Measurements from ENCODE around the gene GRK7.

Gene GRK7

DNA sequence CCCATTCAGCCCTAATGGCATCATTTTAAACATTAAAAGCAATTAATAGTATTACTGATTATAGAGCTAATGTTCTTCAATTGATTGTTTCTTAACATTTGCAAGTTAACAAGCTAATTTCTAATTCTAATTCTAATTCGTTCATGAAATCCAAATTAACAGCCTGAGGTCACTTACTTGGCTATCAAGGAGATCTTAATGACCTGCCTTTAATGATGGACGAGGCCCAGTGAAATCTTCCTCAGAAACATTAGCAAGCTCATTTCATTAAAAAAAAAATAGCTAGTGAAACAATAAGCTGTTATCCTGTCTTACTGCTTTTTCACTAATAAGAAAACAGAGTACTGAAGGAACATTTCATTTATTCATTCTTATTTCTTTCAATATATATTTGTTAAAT, 40.6 kb upstream of the GRK7 start:
- no peak overlapping the region for H3K4me3 ChIP-seq (ENCODE audit: low read length, poor library complexity, severe bottlenecking)
- no peaks in the 10 kb centered on the region for H3K27me3 ChIP-seq (ENCODE audit: insufficient read depth, low read length, poor library complexity, severe bottlenecking)
- H3F3A ChIP-seq (ENCODE audit: low read depth) = no peaks in the 10 kb centered on the region
- no peaks in the 10 kb centered on the region for H3K9me3 ChIP-seq (ENCODE audit: insufficient read depth, low read depth, low read length)
- H3K36me3 ChIP-seq (ENCODE audit: insufficient read depth, low read length) = no peaks in the 10 kb centered on the region
- no peaks in the 10 kb centered on the region for H3K79me2 ChIP-seq (ENCODE audit: insufficient read depth, low read length)
- H3K9me2 ChIP-seq (replicated peaks; ENCODE audit: low read depth, low read length) = no peaks in the 10 kb centered on the region
- TF ChIP-seq EZH2phosphoT487 (IDR thresholded peaks at IDR 0.05; ENCODE audit: borderline replicate concordance) = no peak
- TF ChIP-seq, protein P1, sequence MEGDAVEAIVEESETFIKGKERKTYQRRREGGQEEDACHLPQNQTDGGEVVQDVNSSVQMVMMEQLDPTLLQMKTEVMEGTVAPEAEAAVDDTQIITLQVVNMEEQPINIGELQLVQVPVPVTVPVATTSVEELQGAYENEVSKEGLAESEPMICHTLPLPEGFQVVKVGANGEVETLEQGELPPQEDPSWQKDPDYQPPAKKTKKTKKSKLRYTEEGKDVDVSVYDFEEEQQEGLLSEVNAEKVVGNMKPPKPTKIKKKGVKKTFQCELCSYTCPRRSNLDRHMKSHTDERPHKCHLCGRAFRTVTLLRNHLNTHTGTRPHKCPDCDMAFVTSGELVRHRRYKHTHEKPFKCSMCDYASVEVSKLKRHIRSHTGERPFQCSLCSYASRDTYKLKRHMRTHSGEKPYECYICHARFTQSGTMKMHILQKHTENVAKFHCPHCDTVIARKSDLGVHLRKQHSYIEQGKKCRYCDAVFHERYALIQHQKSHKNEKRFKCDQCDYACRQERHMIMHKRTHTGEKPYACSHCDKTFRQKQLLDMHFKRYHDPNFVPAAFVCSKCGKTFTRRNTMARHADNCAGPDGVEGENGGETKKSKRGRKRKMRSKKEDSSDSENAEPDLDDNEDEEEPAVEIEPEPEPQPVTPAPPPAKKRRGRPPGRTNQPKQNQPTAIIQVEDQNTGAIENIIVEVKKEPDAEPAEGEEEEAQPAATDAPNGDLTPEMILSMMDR (conservative IDR thresholded peaks at IDR 0.05; ENCODE audit: low read length) = no peak
- no peak overlapping the region for H3K4me2 ChIP-seq (ENCODE audit: low read depth, low read length, poor library complexity, severe bottlenecking)
- H3K9ac ChIP-seq (ENCODE audit: low read depth, low read length, poor library complexity, severe bottlenecking) = no peak overlapping the region
- H2AFZ ChIP-seq (ENCODE audit: low read length) = no peak overlapping the region
- H4K20me1 ChIP-seq (ENCODE audit: insufficient read depth, low read length, poor library complexity, severe bottlenecking) = no peaks in the 10 kb centered on the region
- H3K4me1 ChIP-seq (ENCODE audit: insufficient read depth, low read length, poor library complexity, severe bottlenecking) = no peaks in the 10 kb centered on the region

- H3K4me3 ChIP-seq (ENCODE audit: low read length, poor library complexity, severe bottlenecking) = no peak overlapping the region
- no peaks in the 10 kb centered on the region for H4K20me1 ChIP-seq (ENCODE audit: insufficient read depth, low read length, poor library complexity, severe bottlenecking)
- H3K27me3 ChIP-seq (ENCODE audit: insufficient read depth, low read length, poor library complexity, severe bottlenecking) = no peaks in the 10 kb centered on the region
- H3K36me3 ChIP-seq (ENCODE audit: insufficient read depth, low read length) = no peaks in the 10 kb centered on the region
- no peak overlapping the region for H3K9ac ChIP-seq (ENCODE audit: low read depth, low read length, poor library complexity, severe bottlenecking)
- H3K4me1 ChIP-seq (ENCODE audit: insufficient read depth, low read length, poor library complexity, severe bottlenecking) = no peaks in the 10 kb centered on the region
- no peak overlapping the region for H3K4me2 ChIP-seq (ENCODE audit: low read depth, low read length, poor library complexity, severe bottlenecking)
- no peaks in the 10 kb centered on the region for H3K79me2 ChIP-seq (ENCODE audit: insufficient read depth, low read length)
- no peaks in the 10 kb centered on the region for H3F3A ChIP-seq (ENCODE audit: low read depth)
- no peaks in the 10 kb centered on the region for H3K9me3 ChIP-seq (ENCODE audit: insufficient read depth, low read depth, low read length)
- H3K9me2 ChIP-seq (replicated peaks; ENCODE audit: low read depth, low read length) = no peaks in the 10 kb centered on the region
- TF ChIP-seq, protein P1 (conservative IDR thresholded peaks at IDR 0.05; ENCODE audit: low read length) = no peak
- TF ChIP-seq EZH2phosphoT487 (IDR thresholded peaks at IDR 0.05; ENCODE audit: borderline replicate concordance) = no peak
- no peak overlapping the region for H2AFZ ChIP-seq (ENCODE audit: low read length)
Observed at GRCh38 chr3:141723255-141723654, 40.0 kb upstream of the GRK7 start.

- H3K9ac ChIP-seq (ENCODE audit: low read depth, low read length, poor library complexity, severe bottlenecking) = no peak overlapping the region
- H3K27me3 ChIP-seq (ENCODE audit: insufficient read depth, low read length, poor library complexity, severe bottlenecking) = no peaks in the 10 kb centered on the region
- no peaks in the 10 kb centered on the region for H3K36me3 ChIP-seq (ENCODE audit: insufficient read depth, low read length)
- H3K4me3 ChIP-seq (ENCODE audit: low read length, poor library complexity, severe bottlenecking) = no peak overlapping the region
- no peaks in the 10 kb centered on the region for H3K9me2 ChIP-seq (replicated peaks; ENCODE audit: low read depth, low read length)
- H4K20me1 ChIP-seq (ENCODE audit: insufficient read depth, low read length, poor library complexity, severe bottlenecking) = no peaks in the 10 kb centered on the region
- H2AFZ ChIP-seq (ENCODE audit: low read length) = no peak overlapping the region
- TF ChIP-seq, protein P1 (conservative IDR thresholded peaks at IDR 0.05; ENCODE audit: low read length) = no peak
- TF ChIP-seq EZH2phosphoT487 (IDR thresholded peaks at IDR 0.05; ENCODE audit: borderline replicate concordance) = no peak
- no peak overlapping the region for H3K4me2 ChIP-seq (ENCODE audit: low read depth, low read length, poor library complexity, severe bottlenecking)
- no peaks in the 10 kb centered on the region for H3F3A ChIP-seq (ENCODE audit: low read depth)
- H3K4me1 ChIP-seq (ENCODE audit: insufficient read depth, low read length, poor library complexity, severe bottlenecking) = no peaks in the 10 kb centered on the region
- no peaks in the 10 kb centered on the region for H3K79me2 ChIP-seq (ENCODE audit: insufficient read depth, low read length)
- no peaks in the 10 kb centered on the region for H3K9me3 ChIP-seq (ENCODE audit: insufficient read depth, low read depth, low read length)
Observed at GRCh38 chr3:141724186-141724585, 39.0 kb upstream of the GRK7 start.
